HG03460 (cell line): ENCODE measurements around the gene CASP2.
"Not testable (repeated sequence)": the region's sequence is repeated elsewhere in the genome, so short reads cannot be mapped to it uniquely, and the experiment has no call there.

ENCODE experiments used
- ATAC-seq: cut with Tn5 transposase; IDR thresholded peaks from one replicate; pipeline ENCODE4 v1.9.1; 2021; ENCODE audit not compliant: unreplicated experiment

The CASP2 gene

DNA sequence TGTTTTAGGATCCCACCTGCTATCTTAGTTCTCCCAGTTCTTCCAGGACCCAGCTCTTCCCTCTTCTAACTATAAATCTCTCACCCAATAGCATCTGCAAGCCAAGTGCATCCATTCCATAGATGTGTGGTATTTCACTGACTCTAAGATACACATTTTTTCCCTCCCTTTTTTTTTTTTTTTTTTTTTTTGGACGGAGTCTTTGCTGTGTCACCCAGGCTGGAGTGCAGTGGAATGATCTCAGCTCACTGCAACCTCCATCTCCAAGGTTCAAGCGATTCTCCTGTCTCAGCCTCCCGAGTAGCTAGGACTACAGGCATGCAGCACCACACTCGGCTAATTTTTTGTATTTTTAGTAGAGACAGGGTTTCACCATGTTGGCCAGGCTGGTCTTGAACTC is 1.7 kb downstream of the CASP2 start:
- ATAC-seq: not testable (repeated sequence)

DNA sequence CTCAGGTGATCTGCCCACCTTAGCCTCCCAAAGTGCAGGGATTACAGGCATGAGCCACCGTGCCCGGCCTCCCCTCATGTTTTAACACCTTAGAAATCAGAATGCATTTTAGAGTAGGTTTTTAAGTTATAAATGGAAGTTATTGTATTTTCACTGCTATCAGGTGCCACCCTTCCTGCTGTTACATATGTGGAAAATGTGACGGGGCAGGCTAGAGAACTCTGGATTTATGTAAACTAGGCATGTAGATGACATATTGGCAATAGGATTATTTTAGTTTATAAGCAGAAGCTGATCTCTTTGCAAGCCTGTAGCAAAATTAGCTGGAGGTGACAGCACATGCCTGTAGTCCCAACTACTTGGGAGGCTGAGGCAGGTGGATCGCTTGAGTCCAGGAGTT is 2.1 kb downstream of the CASP2 start:
- ATAC-seq: no peak

DNA sequence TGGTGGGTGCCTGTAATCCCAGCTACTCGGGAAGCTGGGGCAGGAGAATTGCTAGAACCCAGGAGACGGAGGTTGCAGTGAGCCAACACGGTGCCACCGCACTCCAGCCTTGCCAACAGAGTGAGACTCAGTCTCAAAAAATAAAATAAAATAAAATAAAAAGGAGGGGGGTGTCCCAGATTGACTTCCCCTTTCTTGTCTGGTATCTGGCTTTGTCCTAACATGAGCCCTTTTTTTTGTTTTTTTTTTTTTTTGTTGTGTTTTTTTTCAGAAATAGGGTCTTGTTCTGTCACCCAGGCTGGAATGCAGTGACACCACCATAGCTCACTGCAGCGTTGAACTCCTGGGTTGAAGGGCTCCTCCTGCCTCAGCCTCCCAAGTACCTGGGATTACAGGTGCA is 4.7 kb downstream of the CASP2 start:
- no peak for ATAC-seq

DNA sequence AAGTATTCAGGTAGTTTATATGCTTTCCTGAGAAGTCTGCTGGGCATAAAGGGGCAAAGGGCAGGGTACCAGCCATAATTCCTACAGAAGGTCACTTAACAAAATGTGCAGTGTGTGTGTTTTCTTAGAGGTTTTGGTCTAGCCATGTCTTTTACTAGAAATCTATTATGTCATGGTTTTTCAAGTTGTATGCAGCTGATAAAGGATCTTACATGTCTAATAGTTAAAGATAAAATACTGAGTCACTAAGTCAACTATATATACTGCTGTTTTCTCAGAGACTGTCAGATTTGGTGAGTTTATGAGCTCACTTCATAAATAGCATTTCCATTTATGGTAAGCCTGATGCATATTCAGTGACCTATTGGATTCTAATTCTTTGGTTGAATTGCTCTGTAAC is 7.7 kb downstream of the CASP2 start:
- ATAC-seq: no peak

DNA sequence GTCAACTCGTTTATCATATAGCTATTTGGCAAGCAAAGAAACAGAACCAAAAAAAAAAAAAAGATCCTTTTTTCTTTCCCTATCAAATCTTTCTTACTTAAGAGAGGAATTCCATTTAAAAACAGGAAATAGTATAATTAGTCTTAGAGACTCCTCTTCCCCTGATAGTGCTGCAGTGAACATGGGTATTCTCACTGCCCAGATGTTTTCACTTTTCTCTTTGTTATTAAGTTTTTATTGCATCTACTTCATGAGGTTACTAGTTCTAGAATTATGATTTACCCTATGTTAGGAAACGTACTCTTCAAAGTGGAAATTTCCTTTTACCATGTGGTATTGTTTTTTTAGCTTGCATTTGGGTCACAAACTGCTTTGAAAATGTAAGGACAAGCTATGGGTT is 8.5 kb downstream of the CASP2 start:
- ATAC-seq: no peak

DNA sequence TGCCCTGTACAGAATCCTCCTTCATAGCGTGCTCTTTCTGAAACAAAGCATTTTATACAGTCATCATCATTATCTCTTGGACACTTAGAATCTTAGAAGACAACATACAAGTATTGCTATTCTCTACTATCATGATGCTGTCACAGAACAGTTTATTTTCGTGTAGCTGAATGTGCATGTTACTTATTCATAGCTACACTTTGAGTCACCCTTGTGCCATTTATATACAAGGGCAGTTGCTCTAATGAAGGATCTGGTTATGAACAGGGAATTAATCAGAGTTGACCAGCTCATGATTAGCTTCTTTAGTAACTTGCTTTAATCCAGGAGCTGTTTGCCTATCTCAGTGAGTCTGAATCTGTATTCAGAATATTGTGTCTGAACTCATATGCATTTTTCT is 11.2 kb downstream of the CASP2 start:
- no peak for ATAC-seq

DNA sequence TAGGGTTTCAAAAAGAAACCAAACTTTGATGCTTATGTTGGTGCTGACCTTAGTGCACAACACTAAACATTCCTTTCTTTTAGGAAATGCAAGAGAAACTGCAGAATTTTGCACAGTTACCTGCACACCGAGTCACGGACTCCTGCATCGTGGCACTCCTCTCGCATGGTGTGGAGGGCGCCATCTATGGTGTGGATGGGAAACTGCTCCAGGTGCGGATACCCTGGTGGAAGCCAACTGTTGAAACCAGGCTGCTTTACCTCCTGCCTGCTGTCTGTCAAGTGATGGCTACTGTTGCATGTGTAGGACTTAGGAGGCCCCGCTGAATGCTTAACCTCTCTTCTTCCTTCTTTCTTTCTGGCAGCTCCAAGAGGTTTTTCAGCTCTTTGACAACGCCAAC is 11.7 kb downstream of the CASP2 start:
- ATAC-seq: no peak

DNA sequence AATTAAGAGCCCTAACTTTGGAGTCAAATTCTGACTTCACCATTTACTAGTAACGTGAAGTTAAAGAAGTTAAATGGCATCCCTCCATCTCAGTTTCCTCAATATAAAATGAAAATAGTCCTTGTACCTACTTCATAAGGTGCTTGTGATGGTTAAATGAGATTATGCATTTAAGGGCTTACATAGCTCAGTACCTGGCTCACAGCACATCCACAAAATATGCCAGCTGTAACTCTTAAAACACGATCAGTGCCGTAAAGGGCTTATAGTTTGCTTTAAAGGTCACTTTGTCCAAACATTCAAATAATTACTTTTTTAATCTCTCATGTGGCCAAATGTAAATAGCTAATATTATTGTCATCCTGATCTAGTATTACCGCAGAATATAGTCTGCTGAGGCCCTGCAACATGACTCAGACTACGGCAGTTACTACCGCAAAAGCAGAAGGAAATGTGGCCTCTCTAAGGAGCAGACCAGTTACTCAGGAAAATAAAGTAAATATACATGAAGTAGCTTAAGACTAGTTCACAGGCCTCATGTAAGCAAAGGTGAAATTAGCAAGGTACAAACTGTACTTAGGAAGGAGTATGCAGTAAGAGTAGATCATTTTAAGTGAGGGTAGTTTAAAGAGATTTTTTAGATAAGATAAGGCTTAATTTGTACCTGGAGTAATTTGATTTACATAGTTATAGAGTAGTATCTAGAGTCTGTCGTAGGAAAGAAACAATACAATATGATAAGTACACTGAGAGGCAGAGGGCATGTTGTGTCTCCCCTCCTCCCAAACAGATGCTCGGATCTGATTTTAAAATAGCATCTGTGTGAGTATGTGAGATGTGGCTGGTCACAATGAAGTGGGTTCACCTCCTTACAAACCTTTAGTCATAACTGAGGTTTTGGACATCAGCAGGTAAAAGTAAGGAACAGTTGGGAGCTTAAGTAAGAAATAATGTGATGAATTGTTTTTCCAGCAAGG is 13.1 kb downstream of the CASP2 start:
- ATAC-seq: no peak

DNA sequence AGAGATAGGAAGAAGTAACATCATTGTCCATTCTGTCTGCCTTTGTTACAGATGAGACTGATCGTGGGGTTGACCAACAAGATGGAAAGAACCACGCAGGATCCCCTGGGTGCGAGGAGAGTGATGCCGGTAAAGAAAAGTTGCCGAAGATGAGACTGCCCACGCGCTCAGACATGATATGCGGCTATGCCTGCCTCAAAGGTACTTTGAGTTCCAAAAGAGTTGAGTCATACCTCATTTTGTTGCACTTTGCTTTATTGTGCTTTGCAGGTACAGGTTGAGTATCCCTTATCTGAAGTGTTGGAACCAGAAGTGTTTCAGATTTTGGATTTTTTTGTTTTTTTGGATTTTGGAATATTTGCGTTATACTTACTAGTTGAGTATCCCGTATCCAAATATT is 15.6 kb downstream of the CASP2 start:
- no peak for ATAC-seq

DNA sequence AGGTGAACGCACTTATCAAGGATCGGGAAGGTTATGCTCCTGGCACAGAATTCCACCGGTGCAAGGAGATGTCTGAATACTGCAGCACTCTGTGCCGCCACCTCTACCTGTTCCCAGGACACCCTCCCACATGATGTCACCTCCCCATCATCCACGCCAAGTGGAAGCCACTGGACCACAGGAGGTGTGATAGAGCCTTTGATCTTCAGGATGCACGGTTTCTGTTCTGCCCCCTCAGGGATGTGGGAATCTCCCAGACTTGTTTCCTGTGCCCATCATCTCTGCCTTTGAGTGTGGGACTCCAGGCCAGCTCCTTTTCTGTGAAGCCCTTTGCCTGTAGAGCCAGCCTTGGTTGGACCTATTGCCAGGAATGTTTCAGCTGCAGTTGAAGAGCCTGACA is 16.8 kb downstream of the CASP2 start:
- no peak for ATAC-seq

DNA sequence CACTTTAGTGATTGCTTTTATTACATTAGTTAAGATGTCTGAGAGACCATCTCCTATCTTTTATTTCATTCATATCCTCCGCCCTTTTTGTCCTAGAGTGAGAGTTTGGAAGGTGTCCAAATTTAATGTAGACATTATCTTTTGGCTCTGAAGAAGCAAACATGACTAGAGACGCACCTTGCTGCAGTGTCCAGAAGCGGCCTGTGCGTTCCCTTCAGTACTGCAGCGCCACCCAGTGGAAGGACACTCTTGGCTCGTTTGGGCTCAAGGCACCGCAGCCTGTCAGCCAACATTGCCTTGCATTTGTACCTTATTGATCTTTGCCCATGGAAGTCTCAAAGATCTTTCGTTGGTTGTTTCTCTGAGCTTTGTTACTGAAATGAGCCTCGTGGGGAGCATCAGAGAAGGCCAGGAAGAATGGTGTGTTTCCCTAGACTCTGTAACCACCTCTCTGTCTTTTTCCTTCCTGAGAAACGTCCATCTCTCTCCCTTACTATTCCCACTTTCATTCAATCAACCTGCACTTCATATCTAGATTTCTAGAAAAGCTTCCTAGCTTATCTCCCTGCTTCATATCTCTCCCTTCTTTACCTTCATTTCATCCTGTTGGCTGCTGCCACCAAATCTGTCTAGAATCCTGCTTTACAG is 17.4 kb downstream of the CASP2 start:
- ATAC-seq: no peak

DNA sequence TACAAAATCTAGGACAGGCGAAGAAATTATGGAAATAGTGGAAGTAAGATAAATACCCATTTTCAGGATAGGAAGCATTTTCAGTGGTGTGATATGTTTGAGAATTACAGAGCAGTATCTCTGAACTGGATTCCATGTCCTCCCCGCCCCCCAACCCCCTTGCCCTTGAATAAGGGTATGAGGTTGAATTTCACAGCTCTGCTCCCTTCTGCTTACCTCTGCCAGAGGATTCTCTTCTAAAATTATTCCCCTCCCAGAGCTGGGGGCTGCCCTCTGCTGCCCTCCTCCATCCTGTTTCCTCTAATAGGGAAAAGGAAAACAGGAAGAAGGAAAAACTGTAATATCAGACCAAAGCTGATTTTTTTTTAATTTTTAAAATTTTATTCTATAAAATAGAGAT is 20.5 kb downstream of the CASP2 start:
- no peak for ATAC-seq

DNA sequence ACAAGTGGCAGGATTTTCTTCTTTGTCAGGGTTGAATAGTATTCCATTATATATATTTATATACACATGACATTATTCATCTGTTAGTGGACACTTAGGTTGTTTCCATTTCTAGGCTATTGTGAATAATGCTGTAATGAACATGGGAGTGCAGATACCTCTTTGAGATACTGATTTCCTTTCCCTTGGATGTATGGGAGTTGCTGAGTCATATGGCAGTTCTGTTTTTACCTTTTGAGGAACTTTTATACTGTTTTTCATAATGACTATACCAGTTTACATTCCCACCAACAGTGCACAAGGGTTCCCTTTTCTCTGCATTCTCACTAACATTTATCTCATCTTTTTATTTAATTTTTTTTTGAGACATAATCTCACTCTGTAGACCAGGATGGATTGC is 26.0 kb downstream of the CASP2 start:
- ATAC-seq: no peak

DNA sequence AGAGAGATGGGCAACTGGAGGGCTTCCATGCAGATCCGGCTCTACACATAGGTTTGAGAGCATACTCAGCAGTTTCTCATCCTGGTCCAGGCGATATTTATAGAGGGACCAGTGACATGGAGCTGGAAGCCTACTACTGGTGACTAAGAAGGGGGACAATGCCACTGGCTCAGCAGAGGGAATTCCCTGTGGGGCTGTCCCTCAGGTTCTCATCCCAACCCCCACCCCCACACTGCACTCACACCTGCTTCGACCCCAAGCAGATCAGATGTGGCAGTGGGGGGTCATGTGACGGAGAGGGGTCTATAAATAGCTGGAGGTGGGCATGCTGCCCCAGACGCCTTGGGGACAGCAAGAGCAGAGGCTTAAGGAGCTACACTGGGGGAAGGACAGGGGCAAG is 27.6 kb downstream of the CASP2 start, which contains the start of gene CLCN1:
Gene CLCN1 (plus strand): TSS at position 336 of the 400 bp plus-strand sequence. CDS start 102 bp downstream, outside the sequence.
- no peak for ATAC-seq

DNA sequence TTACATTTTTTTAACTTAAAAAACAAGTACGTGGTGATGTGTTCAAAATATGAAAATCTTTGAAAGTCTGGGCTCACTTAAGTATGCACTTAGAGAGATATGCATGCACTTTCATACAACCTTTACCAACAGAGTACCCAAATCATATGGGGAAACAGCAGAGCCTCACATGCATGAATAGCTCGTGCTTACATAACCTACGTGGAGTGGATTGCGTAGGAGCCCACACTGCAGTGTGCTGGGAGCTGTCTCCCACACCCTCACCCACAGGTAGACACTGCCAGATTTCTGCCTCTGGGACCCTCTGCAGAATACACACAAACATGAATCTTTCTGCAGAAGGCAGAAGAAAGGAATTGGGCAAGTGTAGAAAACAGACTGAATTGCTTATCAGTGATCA is 28.3 kb downstream of the CASP2 start:
- ATAC-seq: no peak

DNA sequence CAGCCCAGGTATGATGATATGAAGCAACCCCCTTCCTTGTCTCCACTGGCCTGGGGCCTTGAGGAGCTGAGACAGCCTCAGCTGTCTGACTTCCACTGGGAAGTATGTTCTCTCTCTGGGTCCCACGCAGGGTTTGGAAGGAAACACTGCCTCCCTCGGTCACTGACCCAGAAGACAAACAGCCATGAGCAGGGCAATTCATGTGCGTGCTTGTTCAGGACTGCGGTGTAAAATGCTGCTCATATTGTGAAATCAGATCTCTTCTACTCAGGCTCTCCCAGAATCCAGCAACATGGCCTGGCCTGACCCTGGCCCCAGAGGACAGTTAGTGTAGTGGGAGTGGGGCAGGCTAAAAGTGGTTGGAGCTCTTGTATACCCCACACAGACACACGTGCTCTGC is 30.5 kb downstream of the CASP2 start:
- no peak for ATAC-seq

DNA sequence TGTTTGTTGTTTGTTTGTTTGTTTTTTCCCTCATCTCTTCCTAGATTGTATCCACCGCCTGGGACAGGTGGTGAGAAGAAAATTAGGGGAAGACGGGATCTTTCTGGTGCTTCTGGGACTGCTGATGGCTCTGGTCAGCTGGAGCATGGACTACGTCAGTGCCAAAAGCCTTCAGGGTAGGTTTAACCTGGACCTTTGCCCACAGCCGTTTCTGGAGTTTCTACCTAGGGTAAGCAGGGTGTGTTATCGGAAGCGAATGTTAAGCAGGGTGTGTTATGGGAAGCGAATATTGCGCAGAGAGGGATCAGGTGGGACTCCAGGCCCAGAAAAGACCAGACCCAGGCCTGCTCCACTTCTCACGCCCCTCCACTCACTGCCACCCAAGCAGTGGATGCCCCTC is 32.5 kb downstream of the CASP2 start:
- no peak for ATAC-seq

DNA sequence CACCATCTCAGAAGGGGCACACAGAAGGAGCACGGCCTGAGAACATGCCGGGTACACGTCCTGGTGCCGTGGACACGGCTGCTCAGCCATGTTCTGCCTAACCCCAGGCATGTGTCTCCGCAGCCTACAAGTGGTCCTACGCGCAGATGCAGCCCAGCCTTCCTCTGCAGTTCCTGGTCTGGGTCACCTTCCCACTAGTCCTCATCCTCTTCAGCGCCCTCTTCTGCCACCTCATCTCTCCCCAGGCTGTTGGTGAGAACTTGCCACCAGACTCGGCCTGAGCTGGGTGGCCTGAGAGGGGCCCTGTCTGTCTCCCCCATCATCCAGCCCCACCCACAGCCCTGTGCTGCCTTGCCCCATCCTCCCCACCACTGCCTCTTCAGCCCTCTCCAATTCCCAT is 33.1 kb downstream of the CASP2 start:
- no peak for ATAC-seq

DNA sequence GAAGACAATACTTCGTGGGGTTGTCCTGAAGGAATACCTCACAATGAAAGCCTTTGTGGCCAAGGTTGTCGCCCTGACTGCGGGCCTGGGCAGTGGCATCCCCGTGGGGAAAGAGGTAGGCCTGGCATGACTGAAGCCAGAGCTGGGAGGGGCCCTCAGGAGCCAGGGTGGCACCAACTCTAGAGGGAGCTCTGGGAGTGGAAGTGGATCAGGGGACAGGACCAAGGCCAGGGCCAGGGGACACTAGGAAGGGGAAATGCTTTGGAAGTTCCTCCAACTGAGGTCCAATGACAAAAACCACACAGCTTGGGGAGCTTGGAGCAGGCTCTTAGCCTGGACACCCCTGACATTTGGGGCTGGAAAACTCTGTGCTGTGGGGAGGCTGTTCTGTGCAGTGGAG is 33.6 kb downstream of the CASP2 start:
- ATAC-seq: no peak

DNA sequence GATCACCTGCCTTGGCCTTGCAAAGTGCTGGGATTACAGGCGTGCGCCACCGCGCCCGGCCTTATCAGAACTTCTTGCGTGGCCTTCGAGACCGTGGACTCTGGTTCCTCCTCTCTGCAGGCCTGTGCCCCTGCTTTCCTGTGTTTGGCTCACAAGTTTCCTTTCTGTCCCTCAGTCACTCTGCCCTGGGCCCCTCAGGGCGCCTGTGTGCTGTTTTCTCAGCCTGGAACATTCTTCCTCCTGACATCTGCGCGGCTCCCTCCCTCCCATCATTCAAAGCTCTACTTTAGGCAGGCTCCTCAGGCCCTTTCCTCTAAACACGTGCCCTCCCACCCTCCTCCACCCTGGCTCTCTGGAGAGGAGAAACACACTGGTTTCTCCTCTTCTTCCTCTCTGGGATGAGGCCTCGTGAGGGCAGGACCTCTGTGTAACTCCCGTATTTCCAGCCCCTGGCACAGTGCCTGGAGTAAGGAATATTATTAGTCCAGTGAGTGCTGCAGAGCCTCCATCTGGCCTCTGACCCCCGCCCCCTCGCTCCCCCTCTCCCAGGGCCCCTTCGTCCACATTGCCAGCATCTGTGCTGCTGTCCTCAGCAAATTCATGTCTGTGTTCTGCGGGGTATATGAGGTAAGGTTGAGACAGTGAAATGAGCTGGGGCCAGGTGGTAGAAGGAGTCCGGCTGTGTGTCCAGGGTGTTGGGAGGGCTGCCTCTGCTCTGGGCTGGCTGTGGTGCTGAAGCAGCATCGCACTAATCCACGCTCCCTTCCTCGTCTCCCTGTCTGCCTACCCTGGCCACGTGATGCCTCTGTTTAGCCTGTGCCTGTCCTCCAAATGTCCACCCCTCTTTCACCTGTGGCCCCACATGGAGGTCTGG is 34.8 kb downstream of the CASP2 start:
- no peak for ATAC-seq

DNA sequence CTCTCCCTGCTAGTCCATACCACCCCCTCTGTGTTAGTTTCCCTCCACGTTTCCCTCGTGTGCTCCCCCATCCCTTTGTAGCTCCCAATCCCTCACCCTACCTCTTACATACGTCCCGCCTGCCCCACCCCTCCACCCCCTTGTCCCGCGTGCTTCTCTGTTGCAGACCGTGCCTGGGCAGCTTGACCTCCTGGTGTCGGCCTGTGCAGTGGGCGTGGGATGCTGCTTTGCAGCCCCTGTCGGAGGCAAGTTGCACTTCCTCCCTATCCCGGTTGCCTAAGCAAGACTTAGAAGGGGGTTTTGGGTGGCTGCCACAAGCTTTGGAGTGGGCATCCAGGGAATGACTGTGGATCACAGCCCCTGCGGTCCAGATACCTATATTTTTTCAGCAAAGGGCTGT is 35.5 kb downstream of the CASP2 start:
- ATAC-seq: no peak
